Activated naive CD8-positive, alpha-beta T cell treated with anti-CD3 and anti-CD28 coated beads, Interleukin-2, amount 50 U/mL, for 24 hours (primary cell): ENCODE measurements around the gene JMJD1C.
"Not testable (repeated sequence)": the region's sequence is repeated elsewhere in the genome, so short reads cannot be mapped to it uniquely, and the experiment has no call there.

Experiments
- ATAC-seq: fragments of 150-1000 bp; cut with Tn5 transposase; one replicate; pipeline ENCODE4 v1.10.0; 2021
- DNase-seq: peaks from one replicate; pipeline ENCODE4 v3.0.0; 2021
- H3K27ac Mint-ChIP-seq: one replicate; pipeline ENCODE4 v1.8.0; 2021; ENCODE audit warnings: mild to moderate bottlenecking, mixed read lengths
- H3K27me3 Mint-ChIP-seq: one replicate; pipeline ENCODE4 v1.8.0; 2021; ENCODE audit warnings: mixed read lengths
- H3K36me3 Mint-ChIP-seq: one replicate; pipeline ENCODE4 v1.8.0; 2021; ENCODE audit warnings: low read depth, mixed read lengths
- H3K4me1 Mint-ChIP-seq: one replicate; pipeline ENCODE4 v1.8.0; 2021; ENCODE audit warnings: mixed read lengths
- H3K4me3 Mint-ChIP-seq: one replicate; pipeline ENCODE4 v1.8.0; 2021; ENCODE audit warnings: mild to moderate bottlenecking, moderate library complexity, mixed read lengths
- H3K9me3 Mint-ChIP-seq: one replicate; pipeline ENCODE4 v1.8.0; 2021; ENCODE audit warnings: mixed read lengths

The JMJD1C gene

GRCh38 chr10:63493004-63493403 is 27.2 kb upstream of the JMJD1C start:
- Mint-ChIP-seq H3K27me3 (no peaks in the 10 kb centered on the region), H3K36me3 (peaks cover 6% of the 10 kb centered on the region), H3K27ac (no peak overlapping the region), H3K9me3 (peaks cover 4% of the 10 kb centered on the region), H3K4me1 (peaks cover 12% of the 10 kb centered on the region), H3K4me3 (no peak overlapping the region)
- DNase-seq (no peak), ATAC-seq (no peak)

- H3K36me3 Mint-ChIP-seq, H3K27ac Mint-ChIP-seq, DNase-seq, H3K4me3 Mint-ChIP-seq, ATAC-seq, H3K9me3 Mint-ChIP-seq, H3K27me3 Mint-ChIP-seq: not testable (repeated sequence)
- peaks cover 12% of the 10 kb centered on the region for H3K4me1 Mint-ChIP-seq
Measured at GRCh38 chr10:63492317-63492690, 26.5 kb upstream of the JMJD1C start.

GRCh38 chr10:63491588-63492316 is 26.0 kb upstream of the JMJD1C start:
- DNase-seq: no peak

GRCh38 chr10:63489838-63490237 is 24.1 kb upstream of the JMJD1C start:
- H3K36me3 Mint-ChIP-seq: peaks cover 5% of the 10 kb centered on the region
- no peaks in the 10 kb centered on the region for H3K9me3 Mint-ChIP-seq
- H3K4me3 Mint-ChIP-seq: no peak overlapping the region
- ATAC-seq (no peak), DNase-seq (no peak)
- H3K27me3 Mint-ChIP-seq: no peaks in the 10 kb centered on the region
- H3K27ac Mint-ChIP-seq: no peak overlapping the region
- H3K4me1 Mint-ChIP-seq: peaks cover 6% of the 10 kb centered on the region

More at GRCh38 chr10:63491588-63492316, 26.0 kb upstream of the JMJD1C start:
- no peaks in the 10 kb centered on the region for H3K27me3 Mint-ChIP-seq
- peaks cover 4% of the 10 kb centered on the region for H3K9me3 Mint-ChIP-seq
- peaks cover 12% of the 10 kb centered on the region for H3K4me1 Mint-ChIP-seq
- no peak overlapping the region for H3K27ac Mint-ChIP-seq
- peaks cover 6% of the 10 kb centered on the region for H3K36me3 Mint-ChIP-seq
- no peak overlapping the region for H3K4me3 Mint-ChIP-seq
- ATAC-seq: no peak

GRCh38 chr10:63487990-63488389 is 22.2 kb upstream of the JMJD1C start:
- no peak overlapping the region for H3K4me3 Mint-ChIP-seq
- peaks cover 4% of the 10 kb centered on the region for H3K36me3 Mint-ChIP-seq
- H3K27me3 Mint-ChIP-seq: no peaks in the 10 kb centered on the region

GRCh38 chr10:63483983-63484382 is 18.2 kb upstream of the JMJD1C start:
- DNase-seq: no peak
- Mint-ChIP-seq H3K27me3 (no peaks in the 10 kb centered on the region), H3K36me3 (no peaks in the 10 kb centered on the region), H3K9me3 (no peaks in the 10 kb centered on the region), H3K4me1 (no peaks in the 10 kb centered on the region), H3K4me3 (no peak overlapping the region), H3K27ac (no peak overlapping the region)
- ATAC-seq: no peak

More at GRCh38 chr10:63487990-63488389, 22.2 kb upstream of the JMJD1C start:
- DNase-seq: no peak
- Mint-ChIP-seq H3K4me1 (peaks cover 6% of the 10 kb centered on the region), H3K9me3 (no peaks in the 10 kb centered on the region), H3K27ac (no peak overlapping the region)
- ATAC-seq: no peak

- DNase-seq (no peak), ATAC-seq (no peak)
- Mint-ChIP-seq H3K27ac (no peak overlapping the region), H3K36me3 (peaks cover 3% of the 10 kb centered on the region), H3K4me3 (no peak overlapping the region), H3K9me3 (no peaks in the 10 kb centered on the region), H3K27me3 (no peaks in the 10 kb centered on the region), H3K4me1 (peaks cover 2% of the 10 kb centered on the region)
Measured at GRCh38 chr10:63481815-63482421, 16.1 kb upstream of the JMJD1C start.

GRCh38 chr10:63480237-63480636 is 14.5 kb upstream of the JMJD1C start:
- Mint-ChIP-seq H3K4me1 (peaks cover 2% of the 10 kb centered on the region), H3K27me3 (no peaks in the 10 kb centered on the region), H3K9me3 (no peaks in the 10 kb centered on the region), H3K4me3 (no peak overlapping the region), H3K36me3 (peaks cover 5% of the 10 kb centered on the region), H3K27ac (no peak overlapping the region)
- ATAC-seq: no peak
- DNase-seq: no peak

GRCh38 chr10:63478564-63478963 is 12.8 kb upstream of the JMJD1C start:
- no peak for ATAC-seq
- H3K9me3 Mint-ChIP-seq: no peaks in the 10 kb centered on the region
- H3K27me3 Mint-ChIP-seq: no peaks in the 10 kb centered on the region
- H3K4me3 Mint-ChIP-seq: no peak overlapping the region
- DNase-seq: no peak
- H3K36me3 Mint-ChIP-seq: peaks cover 5% of the 10 kb centered on the region
- H3K27ac Mint-ChIP-seq: no peak overlapping the region
- H3K4me1 Mint-ChIP-seq: peaks cover 2% of the 10 kb centered on the region

- Mint-ChIP-seq H3K36me3 (peaks cover 5% of the 10 kb centered on the region), H3K9me3 (no peaks in the 10 kb centered on the region)
Measured at GRCh38 chr10:63477927-63478326, 12.2 kb upstream of the JMJD1C start.

GRCh38 chr10:63474488-63474887 is 8.7 kb upstream of the JMJD1C start:
- no peaks in the 10 kb centered on the region for H3K9me3 Mint-ChIP-seq
- H3K4me1 Mint-ChIP-seq: peaks cover 4% of the 10 kb centered on the region
- H3K36me3 Mint-ChIP-seq: peaks cover 5% of the 10 kb centered on the region
- DNase-seq (no peak), ATAC-seq (no peak)
- no peak overlapping the region for H3K4me3 Mint-ChIP-seq
- H3K27ac Mint-ChIP-seq: no peak overlapping the region
- H3K27me3 Mint-ChIP-seq: no peaks in the 10 kb centered on the region

More at GRCh38 chr10:63477927-63478326, 12.2 kb upstream of the JMJD1C start:
- ATAC-seq (no peak), DNase-seq (no peak)
- H3K4me3 Mint-ChIP-seq: no peak overlapping the region
- no peak overlapping the region for H3K27ac Mint-ChIP-seq
- H3K4me1 Mint-ChIP-seq: peaks cover 2% of the 10 kb centered on the region
- H3K27me3 Mint-ChIP-seq: no peaks in the 10 kb centered on the region

- H3K27me3 Mint-ChIP-seq: no peaks in the 10 kb centered on the region
- H3K9me3 Mint-ChIP-seq: no peaks in the 10 kb centered on the region
- peaks cover 10% of the 10 kb centered on the region for H3K4me1 Mint-ChIP-seq
- H3K36me3 Mint-ChIP-seq: no peaks in the 10 kb centered on the region
- no peak overlapping the region for H3K27ac Mint-ChIP-seq
- no peak for DNase-seq
- no peak for ATAC-seq
- H3K4me3 Mint-ChIP-seq: no peak overlapping the region
Measured at GRCh38 chr10:63470928-63471327, 5.2 kb upstream of the JMJD1C start.

GRCh38 chr10:63468947-63469346 is 3.2 kb upstream of the JMJD1C start:
- ATAC-seq (no peak), DNase-seq (no peak)
- H3K36me3 Mint-ChIP-seq: no peaks in the 10 kb centered on the region
- H3K27ac Mint-ChIP-seq: no peak overlapping the region
- no peaks in the 10 kb centered on the region for H3K27me3 Mint-ChIP-seq
- no peak overlapping the region for H3K4me3 Mint-ChIP-seq
- H3K9me3 Mint-ChIP-seq: no peaks in the 10 kb centered on the region
- peaks cover 18% of the 10 kb centered on the region for H3K4me1 Mint-ChIP-seq

- no peak overlapping the region for H3K4me3 Mint-ChIP-seq
- no peaks in the 10 kb centered on the region for H3K9me3 Mint-ChIP-seq
- no peaks in the 10 kb centered on the region for H3K27me3 Mint-ChIP-seq
- DNase-seq (no peak), ATAC-seq (no peak)
- H3K27ac Mint-ChIP-seq: no peak overlapping the region
- no peaks in the 10 kb centered on the region for H3K36me3 Mint-ChIP-seq
- H3K4me1 Mint-ChIP-seq: peaks cover 21% of the 10 kb centered on the region
Measured at GRCh38 chr10:63467841-63468240, 2.1 kb upstream of the JMJD1C start.

- Mint-ChIP-seq H3K4me1 (peaks cover 21% of the 10 kb centered on the region), H3K27me3 (no peaks in the 10 kb centered on the region), H3K9me3 (no peaks in the 10 kb centered on the region), H3K27ac (peak overlapping the region; percentile 28), H3K36me3 (no peaks in the 10 kb centered on the region), H3K4me3 (peak overlapping the region; percentile 89)
- DNase-seq (peak; percentile 34), ATAC-seq (peak; percentile 34)
Measured at GRCh38 chr10:63466144-63466935, 563 bp upstream of the JMJD1C start.
